ENCODE results near the gene P4HB. TPM values are rescaled to one million over a fixed set of nuclear protein-coding genes. Genes with fewer than 3 reads are reported as not detected.

Gene P4HB
- total RNA-seq, 2 experiments from 2014 or later: 388 to 577 TPM

GRCh38 chr17:81802048-81802758 lies 58.1 kb downstream of the P4HB start:
- DNase-seq (ENCODE audit: low spot score): no peak
- no peaks in the 10 kb centered on the region for H3K4me1 ChIP-seq (ENCODE audit: insufficient read depth, low read length, poor library complexity, severe bottlenecking)
- H2AFZ ChIP-seq (ENCODE audit: low read length): no peak overlapping the region
- no peak overlapping the region for H3K27ac ChIP-seq (ENCODE audit: low read depth, low read length, poor library complexity, severe bottlenecking)
- POLR2A ChIA-PET: no interaction called here
- H3K9me2 ChIP-seq (ENCODE audit: insufficient read depth, low read length): no peaks in the 10 kb centered on the region
- no peak overlapping the region for H3K4me2 ChIP-seq (ENCODE audit: low read length)
- no peaks in the 10 kb centered on the region for H3K36me3 ChIP-seq (ENCODE audit: insufficient read depth, low read length)
- no TSS peak for BruUV-seq (replicated peaks)
- no peaks in the 10 kb centered on the region for H3K9me3 ChIP-seq (ENCODE audit: low read length)
- H3K79me2 ChIP-seq (ENCODE audit: insufficient read depth, low read depth, low read length): no peaks in the 10 kb centered on the region
- no peak overlapping the region for H3K4me3 ChIP-seq (ENCODE audit: low read depth, low read length, poor library complexity, severe bottlenecking)
- TF ChIP-seq EZH2phosphoT487 (IDR thresholded peaks at IDR 0.05; ENCODE audit: borderline replicate concordance, low read depth, low read length) (no peak), CTCF (conservative IDR thresholded peaks at IDR 0.05; ENCODE audit: low read length) (no peak)
- CTCF ChIA-PET (ENCODE audit: unreplicated experiment): no interaction called here
- intact Hi-C loops (cut with micrococcal nuclease; ENCODE audit: unreplicated experiment): no loop called here
- no peaks in the 10 kb centered on the region for H4K20me1 ChIP-seq (ENCODE audit: insufficient read depth, low read length)

GRCh38 chr17:81801327-81801726 lies 59.0 kb downstream of the P4HB start:
- BruUV-seq (replicated peaks): no TSS peak
- Histone ChIP-seq H4K20me1 (ENCODE audit: insufficient read depth, low read length) (no peaks in the 10 kb centered on the region), H3K9me2 (ENCODE audit: insufficient read depth, low read length) (no peaks in the 10 kb centered on the region), H3K4me3 (ENCODE audit: low read depth, low read length, poor library complexity, severe bottlenecking) (no peak overlapping the region), H3K4me1 (ENCODE audit: insufficient read depth, low read length, poor library complexity, severe bottlenecking) (no peaks in the 10 kb centered on the region), H2AFZ (ENCODE audit: low read length) (no peak overlapping the region), H3K36me3 (ENCODE audit: insufficient read depth, low read length) (no peaks in the 10 kb centered on the region), H3K9me3 (ENCODE audit: low read length) (no peaks in the 10 kb centered on the region), H3K27ac (ENCODE audit: low read depth, low read length, poor library complexity, severe bottlenecking) (no peak overlapping the region), H3K4me2 (ENCODE audit: low read length) (no peak overlapping the region), H3K79me2 (ENCODE audit: insufficient read depth, low read depth, low read length) (no peaks in the 10 kb centered on the region)
- CTCF ChIA-PET (ENCODE audit: unreplicated experiment): no interaction called here
- intact Hi-C loops (cut with micrococcal nuclease; ENCODE audit: unreplicated experiment): no loop called here
- no peak for DNase-seq (ENCODE audit: low spot score)
- POLR2A ChIA-PET: no interaction called here
- TF ChIP-seq EZH2phosphoT487 (IDR thresholded peaks at IDR 0.05; ENCODE audit: borderline replicate concordance, low read depth, low read length) (no peak), CTCF (conservative IDR thresholded peaks at IDR 0.05; ENCODE audit: low read length) (no peak)

GRCh38 chr17:81794509-81794908 lies 65.8 kb downstream of the P4HB start:
- no peak overlapping the region for H3K4me2 ChIP-seq (ENCODE audit: low read length)

More at GRCh38 chr17:81794509-81794908, 65.8 kb downstream of the P4HB start:
- Histone ChIP-seq H3K27ac (ENCODE audit: low read depth, low read length, poor library complexity, severe bottlenecking) (no peak overlapping the region), H3K9me2 (ENCODE audit: insufficient read depth, low read length) (no peaks in the 10 kb centered on the region), H2AFZ (ENCODE audit: low read length) (no peak overlapping the region), H3K4me3 (ENCODE audit: low read depth, low read length, poor library complexity, severe bottlenecking) (no peak overlapping the region), H3K9me3 (ENCODE audit: low read length) (0 out of 2 replicates have a peak, but pooled peaks cover 7% of the 10 kb centered on the region), H3K4me1 (ENCODE audit: insufficient read depth, low read length, poor library complexity, severe bottlenecking) (no peaks in the 10 kb centered on the region), H4K20me1 (ENCODE audit: insufficient read depth, low read length) (no peaks in the 10 kb centered on the region), H3K36me3 (ENCODE audit: insufficient read depth, low read length) (no peaks in the 10 kb centered on the region), H3K79me2 (ENCODE audit: insufficient read depth, low read depth, low read length) (no peaks in the 10 kb centered on the region)
- CTCF ChIA-PET (ENCODE audit: unreplicated experiment): no interaction called here
- POLR2A ChIA-PET: no interaction called here
- no peak for DNase-seq (ENCODE audit: low spot score)
- intact Hi-C loops (cut with micrococcal nuclease; ENCODE audit: unreplicated experiment): no loop called here
- BruUV-seq (replicated peaks): no TSS peak
- TF ChIP-seq EZH2phosphoT487 (IDR thresholded peaks at IDR 0.05; ENCODE audit: borderline replicate concordance, low read depth, low read length) (no peak), CTCF (conservative IDR thresholded peaks at IDR 0.05; ENCODE audit: low read length) (no peak)

All from OCI-LY7 (cell line).